Thyroid gland (tissue), 4 donors: ENCODE data around the gene LIPH. TPM values are rescaled to one million over a fixed set of nuclear protein-coding genes. Genes with fewer than 3 reads are reported as not detected.
A peak's percentile ranks its signal among the peaks of the same experiment; 100 is the strongest.

Experiments used
- DNase-seq, 2 donors: peaks; one replicate each; pipeline ENCODE4 v3.0.0-alpha.2; 2019
- H3K27ac ChIP-seq, 3 donors: fragments of 200-600 bp; sonication (generic); 1 replicate in 2 of 3; 2 replicates in 1 of 3; pipeline ENCODE4 v1.5.1; 2016 to 2019; ENCODE audit warnings: mild to moderate bottlenecking in 1 of 3, moderate library complexity in 1 of 3
- H3K27me3 ChIP-seq: fragments of 200-600 bp; sonication (generic); one replicate; pipeline ENCODE4 v1.5.1; 2019
- H3K36me3 ChIP-seq, 2 donors: fragments of 200-600 bp; sonication (generic); one replicate each; pipeline ENCODE4 v1.5.1; 2016 to 2019
- H3K4me1 ChIP-seq, 2 donors: fragments of 200-600 bp; sonication (generic); one replicate each; pipeline ENCODE4 v1.5.1; 2017 to 2019
- H3K4me3 ChIP-seq, 3 donors: fragments of 200-600 bp; sonication (generic); replicated peaks in 1 of 3; 1 replicate in 2 of 3; 2 replicates in 1 of 3; pipeline ENCODE4 v1.5.1; 2016; ENCODE audit warnings: mild to moderate bottlenecking in 1 of 3
- H3K9me3 ChIP-seq: fragments of 200-600 bp; sonication (generic); one replicate; pipeline ENCODE4 v1.5.1; 2017
- CTCF ChIP-seq, 6 experiments: fragments of 200-600 bp in 3 of 6; fragments of 450-650 bp in 3 of 6; sonication (generic) in 3 of 6; IDR thresholded peaks; one replicate each; pipeline ENCODE4 v1.5.1; 2016 to 2019; ENCODE audit warnings: antibody characterized with exemption in 6 of 6, mild to moderate bottlenecking in 2 of 6, inconsistent platforms in 1 of 6, moderate library complexity in 1 of 6
- POLR2A ChIP-seq, 2 donors: fragments of 450-650 bp; IDR thresholded peaks; one replicate each; pipeline ENCODE4 v1.6.1; 2017; ENCODE audit warnings: antibody characterized with exemption in 2 of 2, mild to moderate bottlenecking in 2 of 2, moderate library complexity in 1 of 2
- WGBS, 2 donors: methylation state at CpG; one replicate each; pipeline ENCODE4 v1.1.5; 2017; 5-methylcytosine and 5-hydroxymethylcytosine counted together
- intact Hi-C: fragments of 100-400 bp; cut with DNase I; formaldehyde crosslinking; loops from one replicate; pipeline ENCODE4 v1.15.1; 2023
- total RNA-seq, 4 donors: library from RNA; depleted of rRNA; stranded (reverse); fragments of >200 nt; gene quantifications; one replicate each; pipeline ENCODE4 v1.2.3, GENCODE V29; 2016

The LIPH gene
- total RNA-seq: under 1 TPM in 3 of 4 donors, not detected in 1; 0.13 to 0.81 (median 0.29) TPM

DNA sequence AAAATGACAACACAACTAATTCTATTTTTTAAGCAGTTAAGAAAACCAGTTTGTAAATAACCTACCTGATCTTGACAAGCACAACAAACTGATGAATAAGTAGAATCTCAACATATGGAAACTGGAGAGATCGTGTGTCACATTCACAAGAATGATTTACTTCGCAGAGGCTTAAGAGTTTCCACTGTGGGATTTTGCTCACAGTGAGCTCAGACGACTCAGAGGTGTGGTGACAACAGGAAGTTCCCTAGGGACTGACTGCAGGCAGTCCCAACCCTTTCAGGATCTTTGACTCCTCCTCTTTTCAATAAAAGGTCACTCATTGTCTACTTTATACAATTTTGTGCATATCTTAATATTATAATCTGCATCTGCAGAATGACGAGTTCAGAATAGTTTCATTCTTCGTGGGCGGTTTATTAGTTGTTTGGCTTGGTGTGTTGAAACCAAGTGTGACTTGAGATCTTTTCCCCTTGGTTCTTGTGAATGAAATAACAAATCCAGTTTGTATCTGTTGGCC lies at the start of gene LIPH:
Gene LIPH, minus strand, starts transcription at position 231 of the 520 bp plus-strand sequence. Its CDS starts 117 bp downstream, at position 114.
- no peak for DNase-seq
- H3K4me3 ChIP-seq: no peak within 1 kb of the TSS
- H3K4me1 ChIP-seq: no peaks in the 10 kb centered on the region
- no peaks in the 10 kb centered on the region for H3K9me3 ChIP-seq
- intact Hi-C loops: no loop called here
- WGBS, 2 donors: 47 to 52% methylated on average over 6 of the region's 6 CpGs
- H3K36me3 ChIP-seq: no peaks in the 10 kb centered on the region
- no peaks in the 10 kb centered on the region for H3K27me3 ChIP-seq
- no peak within 1 kb of the TSS for H3K27ac ChIP-seq
- TF ChIP-seq POLR2A (IDR thresholded peaks at IDR 0.05) (no peak), CTCF (IDR thresholded peaks at IDR 0.05) (no peak)

- TF ChIP-seq CTCF (IDR thresholded peaks at IDR 0.05): no peak
- TF ChIP-seq POLR2A (IDR thresholded peaks at IDR 0.05): no peak
- Histone ChIP-seq H3K4me1 (peaks cover 0 to 4% of the 10 kb centered on the region in 2 donors), H3K27me3 (no peaks in the 10 kb centered on the region), H3K9me3 (no peaks in the 10 kb centered on the region), H3K36me3 (peaks cover 3 to 5% of the 10 kb centered on the region in 2 donors), H3K27ac (no peak overlapping the region), H3K4me3 (no peak overlapping the region)
- DNase-seq: no peak
- 93% methylated on average over 4 of the region's 4 CpGs for WGBS, 2 donors
- intact Hi-C loops: no loop called here
These were observed 43.1 kb upstream of the LIPH start for GRCh38 chr3:185595526-185595925.

DNA sequence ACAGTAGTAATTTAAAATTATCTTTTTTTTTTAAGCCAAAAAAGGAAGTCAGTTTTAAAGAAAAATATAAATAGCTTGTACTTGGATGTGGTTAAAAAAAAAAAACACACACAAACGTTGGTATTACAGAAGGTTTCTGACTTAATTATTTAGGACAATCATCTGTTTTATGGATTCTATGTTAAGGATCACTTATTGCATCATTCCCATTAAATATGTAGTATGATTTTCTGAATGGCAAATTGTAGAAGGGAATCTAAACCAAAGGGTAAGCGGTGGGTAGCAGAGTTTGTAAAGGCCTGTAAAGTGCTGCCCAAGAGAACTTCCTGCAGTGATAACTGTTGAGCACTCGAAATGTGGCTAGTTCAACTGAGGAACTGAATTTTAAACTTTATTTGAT lies 41.7 kb upstream of the LIPH start:
- no peak for DNase-seq
- no peak for TF ChIP-seq POLR2A (IDR thresholded peaks at IDR 0.05)
- no peak for TF ChIP-seq CTCF (IDR thresholded peaks at IDR 0.05)
- Histone ChIP-seq H3K27me3 (no peaks in the 10 kb centered on the region), H3K27ac (no peak overlapping the region), H3K36me3 (peaks cover 3 to 5% of the 10 kb centered on the region in 2 donors), H3K9me3 (no peaks in the 10 kb centered on the region), H3K4me3 (no peak overlapping the region), H3K4me1 (peaks cover 0 to 5% of the 10 kb centered on the region in 2 donors)
- WGBS, 2 donors: 76 to 83% methylated on average over 3 of the region's 3 CpGs
- intact Hi-C loops: no loop called here

DNA sequence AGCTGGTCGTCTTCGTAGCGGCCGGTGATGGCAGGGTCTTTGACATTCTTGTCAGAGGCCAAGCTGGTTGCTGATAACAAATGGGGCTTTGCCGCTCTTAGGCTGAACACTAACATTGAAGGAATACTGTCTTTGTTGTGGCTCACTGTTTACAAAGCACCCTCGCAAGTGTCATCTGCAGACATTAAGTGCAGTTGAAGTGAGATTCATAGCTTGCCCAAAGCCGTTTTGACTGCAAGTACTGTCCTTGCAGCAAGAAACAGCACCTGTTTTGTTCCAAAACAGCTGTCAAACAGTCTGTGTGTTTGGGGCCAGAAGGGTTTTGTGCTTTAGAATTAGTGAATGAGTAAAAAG lies 34.3 kb upstream of the LIPH start:
- peak overlapping the region; percentile 92 to 97 (median 96) for H3K27ac ChIP-seq
- intact Hi-C loops: loop anchor here (10.0 kb wide), 1 partner anchor 92 kb away; the partner anchor contains the start of gene TMEM41A
- peaks cover 0 to 4% of the 10 kb centered on the region in 2 donors for H3K36me3 ChIP-seq
- peak overlapping the region; percentile 55 to 98 (median 80) for H3K4me3 ChIP-seq
- DNase-seq: no peak
- TF ChIP-seq POLR2A (IDR thresholded peaks at IDR 0.05) (no peak), CTCF (IDR thresholded peaks at IDR 0.05) (no peak)
- peaks cover 12 to 19% of the 10 kb centered on the region in 2 donors for H3K4me1 ChIP-seq
- H3K9me3 ChIP-seq: no peaks in the 10 kb centered on the region
- H3K27me3 ChIP-seq: no peaks in the 10 kb centered on the region
- 0% methylated on average over 6 to 7 of the region's 7 CpGs for WGBS, 2 donors

DNA sequence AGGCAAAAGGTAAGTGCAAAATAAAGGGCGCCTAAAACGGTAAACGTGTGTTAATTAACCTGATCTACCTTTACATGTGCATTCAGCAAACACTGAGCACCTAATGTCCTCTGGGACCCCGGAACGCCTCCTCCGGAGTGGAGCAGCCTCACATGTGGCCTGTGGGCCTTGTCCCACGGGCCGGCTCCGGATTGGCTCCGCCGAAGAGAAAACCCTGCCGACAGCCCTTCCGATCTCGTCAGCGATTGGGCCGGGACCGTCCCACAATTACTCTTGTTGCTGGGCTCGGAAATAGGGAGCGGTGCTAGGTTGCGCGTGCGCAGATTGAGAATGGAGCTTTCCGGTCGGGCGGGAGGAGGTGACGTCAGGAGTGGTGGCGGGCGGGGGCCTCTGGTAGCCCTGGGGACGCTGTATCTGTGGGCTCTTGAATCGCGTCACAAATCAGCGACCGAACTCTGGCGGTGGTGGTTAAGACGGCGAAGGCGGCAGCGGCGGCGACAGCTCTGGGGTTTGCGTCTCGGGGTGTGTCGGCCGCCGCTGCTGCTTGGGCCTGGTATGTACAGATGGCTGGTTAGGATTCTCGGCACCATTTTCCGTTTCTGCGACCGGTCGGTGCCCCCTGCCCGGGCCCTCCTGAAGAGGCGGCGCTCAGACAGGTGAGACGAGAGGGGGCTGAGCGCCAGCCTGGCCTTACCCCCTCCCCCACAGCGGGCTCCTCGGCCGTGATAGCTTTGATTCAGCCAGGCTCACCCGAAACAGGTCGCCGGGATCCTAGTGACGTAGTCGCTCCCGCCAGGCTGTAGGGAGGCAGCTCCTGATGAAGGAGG lies 33.7 kb upstream of the LIPH start, which contains the start of gene SENP2:
Gene SENP2, plus strand, starts transcription at position 437 of the 827 bp plus-strand sequence. Its CDS starts 119 bp downstream, at position 556.
- no peaks in the 10 kb centered on the region for H3K9me3 ChIP-seq
- H3K4me3 ChIP-seq: peak within 1 kb of the TSS; percentile 55 to 98 (median 80)
- TF ChIP-seq POLR2A (IDR thresholded peaks at IDR 0.05): peak; percentile 37 to 91
- TF ChIP-seq CTCF (IDR thresholded peaks at IDR 0.05): peak in 1 of 6 experiments; percentile 10
- intact Hi-C loops: loop anchor here (10.0 kb wide), 1 partner anchor 91 kb away; the partner anchor contains the start of gene TMEM41A
- no peaks in the 10 kb centered on the region for H3K27me3 ChIP-seq
- DNase-seq: peak; percentile 99
- peaks cover 12 to 19% of the 10 kb centered on the region in 2 donors for H3K4me1 ChIP-seq
- no peaks in the 10 kb centered on the region for H3K36me3 ChIP-seq
- H3K27ac ChIP-seq: peak within 1 kb of the TSS; percentile 92 to 97 (median 96)
- WGBS, 2 donors: 1% methylated on average over 15 to 28 of the region's 64 CpGs
